ENCODE data around the gene NKX3-2.

NKX3-2 gene

GRCh38 chr4:13561673-13562072 is 17.4 kb upstream of the NKX3-2 start:
- no peak for TF ChIP-seq REST (IDR thresholded peaks at IDR 0.05; ENCODE audit: insufficient read depth in 1 of 2, low read depth in 2 of 2, low read length in 2 of 2)
- no peak for TF ChIP-seq FOXP2 (optimal IDR thresholded peaks at IDR 0.05; ENCODE audit: borderline replicate concordance, extremely low read depth, extremely low read length, insufficient read depth)
- TF ChIP-seq SIN3A (IDR thresholded peaks at IDR 0.05; ENCODE audit: borderline replicate concordance, insufficient read depth, low read length): no peak

GRCh38 chr4:13559413-13559812 is 15.1 kb upstream of the NKX3-2 start:
- TF ChIP-seq TAF1 (IDR thresholded peaks at IDR 0.05; ENCODE audit: borderline replicate concordance, insufficient read depth, low read length): no peak
- TF ChIP-seq POLR2AphosphoS5 (IDR thresholded peaks at IDR 0.05; ENCODE audit: low read depth, low read length): no peak
- no peak for TF ChIP-seq FOXP2 (optimal IDR thresholded peaks at IDR 0.05; ENCODE audit: borderline replicate concordance, extremely low read depth, extremely low read length, insufficient read depth)
- peak in 1 of 2 experiments; percentile 47; a peak in 1 of 4 replicates for TF ChIP-seq REST (IDR thresholded peaks at IDR 0.05; ENCODE audit: insufficient read depth in 1 of 2, low read depth in 2 of 2, low read length in 2 of 2)
- TF ChIP-seq SIN3A (IDR thresholded peaks at IDR 0.05; ENCODE audit: borderline replicate concordance, insufficient read depth, low read length): 0 out of 2 replicates have a peak, but pooled peaks have one; percentile 38

GRCh38 chr4:13558881-13559280 is 14.6 kb upstream of the NKX3-2 start:
- TF ChIP-seq TAF1 (IDR thresholded peaks at IDR 0.05; ENCODE audit: borderline replicate concordance, insufficient read depth, low read length) (no peak), POLR2AphosphoS5 (IDR thresholded peaks at IDR 0.05; ENCODE audit: low read depth, low read length) (no peak), SIN3A (IDR thresholded peaks at IDR 0.05; ENCODE audit: borderline replicate concordance, insufficient read depth, low read length) (no peak), REST (IDR thresholded peaks at IDR 0.05; ENCODE audit: insufficient read depth in 1 of 2, low read depth in 2 of 2, low read length in 2 of 2) (no peak), FOXP2 (optimal IDR thresholded peaks at IDR 0.05; ENCODE audit: borderline replicate concordance, extremely low read depth, extremely low read length, insufficient read depth) (no peak)

- TF ChIP-seq TAF1 (IDR thresholded peaks at IDR 0.05; ENCODE audit: borderline replicate concordance, insufficient read depth, low read length) (no peak), REST (IDR thresholded peaks at IDR 0.05; ENCODE audit: insufficient read depth in 1 of 2, low read depth in 2 of 2, low read length in 2 of 2) (no peak), SIN3A (IDR thresholded peaks at IDR 0.05; ENCODE audit: borderline replicate concordance, insufficient read depth, low read length) (no peak), FOXP2 (optimal IDR thresholded peaks at IDR 0.05; ENCODE audit: borderline replicate concordance, extremely low read depth, extremely low read length, insufficient read depth) (no peak), POLR2AphosphoS5 (IDR thresholded peaks at IDR 0.05; ENCODE audit: low read depth, low read length) (no peak)
Observed at GRCh38 chr4:13555325-13555724, 11.0 kb upstream of the NKX3-2 start.

- TF ChIP-seq TAF1 (IDR thresholded peaks at IDR 0.05; ENCODE audit: borderline replicate concordance, insufficient read depth, low read length) (no peak), SIN3A (IDR thresholded peaks at IDR 0.05; ENCODE audit: borderline replicate concordance, insufficient read depth, low read length) (no peak), POLR2AphosphoS5 (IDR thresholded peaks at IDR 0.05; ENCODE audit: low read depth, low read length) (no peak), FOXP2 (optimal IDR thresholded peaks at IDR 0.05; ENCODE audit: borderline replicate concordance, extremely low read depth, extremely low read length, insufficient read depth) (no peak), REST (IDR thresholded peaks at IDR 0.05; ENCODE audit: insufficient read depth in 1 of 2, low read depth in 2 of 2, low read length in 2 of 2) (no peak)
Observed at GRCh38 chr4:13553081-13553480, 8.8 kb upstream of the NKX3-2 start.
